Activated CD4-positive, alpha-beta T cell treated with anti-CD3 and anti-CD28 coated beads, Interleukin-2, amount 50 U/mL, for 1 hour (primary cell): ENCODE results near the gene NR6A1.
A peak's percentile ranks its signal among the peaks of the same experiment; 100 is the strongest.
"Not testable (repeated sequence)": the region's sequence is repeated elsewhere in the genome, so short reads cannot be mapped to it uniquely, and the experiment has no call there.

Experiments used
- DNase-seq: peaks from one replicate; pipeline ENCODE4 v3.0.0-alpha.2; 2020

Gene NR6A1

GRCh38 chr9:124639637-124640036 lies 131.5 kb downstream of the NR6A1 start:
- no peak for DNase-seq

GRCh38 chr9:124635285-124635684 lies 135.8 kb downstream of the NR6A1 start:
- DNase-seq = no peak

- no peak for DNase-seq
Observed at GRCh38 chr9:124632077-124632621, 139.0 kb downstream of the NR6A1 start.

- no peak for DNase-seq
Observed at GRCh38 chr9:124631326-124631725, 139.8 kb downstream of the NR6A1 start.

- no peak for DNase-seq
Observed at GRCh38 chr9:124629600-124629999, 141.5 kb downstream of the NR6A1 start.

GRCh38 chr9:124628741-124629140 lies 142.4 kb downstream of the NR6A1 start:
- no peak for DNase-seq

- DNase-seq = no peak
Observed at GRCh38 chr9:124626276-124626675, 144.8 kb downstream of the NR6A1 start.

- no peak for DNase-seq
Observed at GRCh38 chr9:124625087-124625486, 146.0 kb downstream of the NR6A1 start.

- DNase-seq = no peak
Observed at GRCh38 chr9:124624735-124624992, 146.4 kb downstream of the NR6A1 start.

GRCh38 chr9:124623966-124624734 lies 147.0 kb downstream of the NR6A1 start:
- no peak for DNase-seq

- no peak for DNase-seq
Observed at GRCh38 chr9:124622882-124623281, 148.2 kb downstream of the NR6A1 start.

- DNase-seq = no peak
Observed at GRCh38 chr9:124621371-124622328, 149.5 kb downstream of the NR6A1 start.

GRCh38 chr9:124618476-124618875 lies 152.6 kb downstream of the NR6A1 start:
- no peak for DNase-seq

GRCh38 chr9:124617477-124618141 lies 153.5 kb downstream of the NR6A1 start:
- DNase-seq = peak; percentile 67

- DNase-seq = no peak
Observed at GRCh38 chr9:124616961-124617360, 154.2 kb downstream of the NR6A1 start.

- DNase-seq = not testable (repeated sequence)
Observed at GRCh38 chr9:124615840-124616239, 155.3 kb downstream of the NR6A1 start.

- no peak for DNase-seq
Observed at GRCh38 chr9:124615100-124615742, 155.9 kb downstream of the NR6A1 start.

GRCh38 chr9:124613849-124614248 lies 157.3 kb downstream of the NR6A1 start:
- no peak for DNase-seq

GRCh38 chr9:124611106-124611505 lies 160.0 kb downstream of the NR6A1 start:
- no peak for DNase-seq

- no peak for DNase-seq
Observed at GRCh38 chr9:124606027-124606426, 165.1 kb downstream of the NR6A1 start.

- no peak for DNase-seq
Observed at GRCh38 chr9:124605258-124605657, 165.9 kb downstream of the NR6A1 start.

GRCh38 chr9:124602632-124603031 lies 168.5 kb downstream of the NR6A1 start:
- no peak for DNase-seq

GRCh38 chr9:124602204-124602603 lies 168.9 kb downstream of the NR6A1 start:
- no peak for DNase-seq
